NCI-H1105 (cell line): ENCODE data around the gene CREB3L4.
A peak's percentile ranks its signal among the peaks of the same experiment; 100 is the strongest.
"Not testable (repeated sequence)": the region's sequence is repeated elsewhere in the genome, so short reads cannot be mapped to it uniquely, and the experiment has no call there.

Source experiments
- DNase-seq: peaks from one replicate; lab custom pipeline; 2025; lab: John Stamatoyannopoulos, UW

The CREB3L4 gene

DNA sequence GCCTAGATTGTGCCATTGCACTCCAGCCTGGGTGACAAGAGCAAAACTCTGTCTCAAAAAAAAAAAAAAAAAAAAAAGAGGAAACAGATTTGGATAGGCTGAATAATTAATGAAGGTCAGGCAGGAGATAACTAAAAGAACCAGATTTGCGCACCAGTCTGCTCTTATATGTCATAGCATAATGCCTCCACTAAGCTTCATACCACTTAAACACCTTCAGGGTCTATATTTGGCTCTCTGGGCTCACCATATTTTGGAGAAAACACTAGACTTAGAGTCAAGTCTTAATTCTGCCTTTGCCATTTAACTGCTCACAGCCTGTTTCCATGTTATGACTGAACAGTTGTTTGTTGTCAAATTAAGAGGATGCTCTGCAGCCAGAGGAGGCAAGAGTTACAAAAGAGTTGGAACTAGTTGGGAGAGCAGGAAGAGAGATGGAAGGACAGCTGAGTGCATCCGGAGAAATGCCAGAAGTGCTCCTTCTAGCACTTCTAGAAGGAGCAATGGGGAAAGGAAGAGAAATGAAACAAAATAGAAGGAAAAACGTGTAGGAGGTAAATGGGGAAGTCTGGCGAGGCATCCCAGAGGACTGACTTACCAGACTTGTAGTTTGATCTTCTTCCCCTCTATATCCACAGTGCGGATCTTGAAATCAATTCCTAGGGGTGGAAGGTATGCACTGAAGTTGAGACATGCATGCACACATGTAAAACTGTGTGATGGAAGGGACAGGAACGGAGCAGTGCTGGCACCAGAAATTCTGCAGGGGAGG lies 16.6 kb downstream of the CREB3L4 start:
- no peak for DNase-seq

DNA sequence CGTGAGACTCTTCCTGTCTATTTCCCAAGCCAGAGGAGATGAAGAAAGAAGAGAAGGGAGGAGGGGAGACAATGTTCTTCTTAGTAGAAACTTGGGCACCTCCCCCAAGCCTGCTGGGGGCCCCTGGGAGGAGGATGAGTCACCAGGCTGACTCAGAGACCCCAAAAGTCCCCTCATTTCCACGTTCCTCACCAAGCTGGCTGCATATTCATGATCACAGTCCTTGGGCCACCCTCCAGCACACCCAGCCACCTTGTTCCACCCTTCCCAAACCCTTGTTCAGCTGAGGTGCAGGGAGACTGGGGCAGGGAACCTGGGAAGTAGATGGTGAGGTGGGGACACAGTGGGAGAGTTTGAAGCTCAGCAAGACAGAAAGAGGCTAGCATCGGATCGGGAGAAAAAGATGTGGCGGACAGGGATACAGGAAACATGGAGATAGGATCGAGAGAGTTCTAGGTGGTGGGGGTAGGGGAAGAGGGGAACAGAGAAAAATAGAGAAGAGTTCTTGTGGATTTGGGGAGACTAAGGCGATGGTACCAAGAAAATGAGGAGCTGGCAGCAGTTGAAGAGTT lies 17.7 kb downstream of the CREB3L4 start:
- no peak for DNase-seq

DNA sequence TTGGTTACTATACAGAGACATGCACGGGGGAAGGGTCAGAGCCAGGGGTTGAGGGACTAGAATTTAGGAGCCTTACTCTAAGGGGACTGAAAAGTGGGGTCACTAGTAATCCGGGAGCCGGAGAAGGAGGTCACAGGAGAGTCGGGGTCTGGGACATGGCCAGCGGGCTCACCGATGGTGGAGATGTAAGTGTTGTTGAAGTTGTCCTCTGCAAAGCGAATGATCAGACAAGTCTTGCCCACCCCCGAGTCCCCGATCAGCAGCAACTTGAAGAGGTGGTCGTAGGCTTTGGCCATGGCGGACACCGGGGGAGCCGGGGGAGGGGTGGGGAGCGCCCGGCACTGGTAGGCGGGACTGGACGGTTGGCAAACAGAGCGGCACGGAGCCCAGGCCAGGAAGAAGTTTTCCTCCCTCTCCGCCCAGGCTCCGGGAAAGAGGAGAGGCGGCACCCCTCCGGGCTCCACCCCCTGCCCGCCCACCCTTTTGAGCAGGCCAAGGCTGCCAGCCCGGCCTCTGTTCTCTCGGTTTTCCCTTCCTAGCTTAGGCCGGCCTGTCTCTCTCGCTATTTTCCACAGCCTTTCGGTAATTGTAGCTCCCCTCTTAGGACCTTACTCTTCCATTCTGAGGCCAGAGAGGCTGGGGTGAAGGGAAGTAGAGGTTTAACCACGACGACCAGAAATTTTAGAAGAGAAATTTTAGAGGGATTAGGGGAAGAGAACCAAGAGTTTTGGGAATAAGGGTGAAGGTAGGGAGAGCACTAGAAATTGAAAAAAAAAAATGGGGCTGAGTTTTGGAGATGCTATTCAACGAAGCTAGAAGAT lies 18.4 kb downstream of the CREB3L4 start, which contains the start of gene RAB13:
RAB13 (minus strand) TSS at position 399 of the 821 bp plus-strand sequence; CDS start at position 296, 103 bp downstream.
- DNase-seq = peak; percentile 78

DNA sequence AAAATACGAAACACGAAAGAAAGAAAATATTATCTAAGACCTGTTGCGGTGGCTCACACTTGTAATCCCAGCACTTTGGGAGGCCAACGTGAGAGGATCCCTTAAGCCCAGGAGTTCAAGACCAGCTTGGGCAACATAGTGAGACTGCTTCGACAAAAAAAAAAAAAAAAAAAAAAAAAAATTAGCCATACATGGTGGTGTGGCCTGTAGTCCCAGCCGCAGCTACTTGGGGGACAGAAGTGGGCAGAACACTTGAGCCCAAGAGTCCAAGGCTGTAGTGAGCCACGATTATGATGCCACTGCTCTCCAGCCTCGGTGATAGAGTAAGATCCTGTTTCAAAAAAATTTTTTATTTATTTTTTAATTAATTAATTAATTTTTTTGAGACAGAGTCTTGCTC lies 19.9 kb downstream of the CREB3L4 start:
- no peak for DNase-seq

DNA sequence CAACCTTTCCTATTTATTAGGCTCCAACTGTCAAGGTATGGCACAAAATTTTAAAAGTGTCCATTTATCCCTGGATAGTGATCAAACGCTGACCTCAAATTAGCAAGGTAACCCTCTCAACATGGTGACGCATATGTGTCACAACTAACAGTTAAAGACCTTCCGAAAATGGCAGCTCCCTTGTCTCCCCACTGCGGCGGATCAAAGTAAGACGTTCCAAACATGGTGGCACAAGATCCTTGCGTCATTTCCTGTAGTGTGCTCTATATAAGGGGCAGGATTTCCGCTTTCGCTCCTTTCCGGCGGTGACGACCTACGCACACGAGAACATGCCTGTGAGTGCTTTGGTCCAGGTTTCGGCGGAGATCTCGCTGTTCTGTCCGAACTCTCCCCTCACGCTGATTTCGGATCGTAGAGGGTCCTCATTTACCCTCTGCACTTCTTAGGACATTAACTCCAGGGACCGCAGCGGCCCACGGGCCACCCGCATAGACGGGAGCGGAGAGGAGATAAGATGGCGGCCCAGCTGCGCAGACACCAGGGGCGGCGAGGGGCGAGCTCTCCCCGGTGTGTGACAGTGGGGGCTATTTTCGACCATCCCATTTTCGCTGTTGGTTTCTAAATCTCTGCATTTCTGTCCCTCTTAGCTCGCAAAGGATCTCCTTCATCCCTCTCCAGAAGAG lies 22.9 kb downstream of the CREB3L4 start, which contains the start of gene RPS27:
RPS27 (plus strand) TSS at position 295 of the 683 bp plus-strand sequence; CDS start at position 330, 35 bp downstream.
- DNase-seq = peak; percentile 97

DNA sequence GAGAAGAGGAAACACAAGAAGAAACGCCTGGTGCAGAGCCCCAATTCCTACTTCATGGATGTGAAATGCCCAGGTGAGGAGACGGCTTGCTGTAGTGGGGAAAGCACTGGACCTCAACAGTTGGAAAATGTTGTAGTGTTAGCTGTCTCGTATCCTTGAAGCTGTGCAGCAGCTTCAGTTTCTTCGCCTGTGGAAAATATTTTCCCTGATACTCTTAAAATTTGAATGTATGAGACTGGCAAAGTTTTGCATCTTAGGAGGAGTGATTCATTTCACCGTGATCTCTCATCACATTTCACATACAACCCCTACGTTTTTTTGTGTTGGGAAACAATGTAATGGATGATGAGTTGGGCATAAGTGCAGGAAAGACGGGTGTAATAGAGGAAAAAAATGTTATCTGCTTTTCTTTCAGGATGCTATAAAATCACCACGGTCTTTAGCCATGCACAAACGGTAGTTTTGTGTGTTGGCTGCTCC lies 23.5 kb downstream of the CREB3L4 start:
- no peak for DNase-seq

DNA sequence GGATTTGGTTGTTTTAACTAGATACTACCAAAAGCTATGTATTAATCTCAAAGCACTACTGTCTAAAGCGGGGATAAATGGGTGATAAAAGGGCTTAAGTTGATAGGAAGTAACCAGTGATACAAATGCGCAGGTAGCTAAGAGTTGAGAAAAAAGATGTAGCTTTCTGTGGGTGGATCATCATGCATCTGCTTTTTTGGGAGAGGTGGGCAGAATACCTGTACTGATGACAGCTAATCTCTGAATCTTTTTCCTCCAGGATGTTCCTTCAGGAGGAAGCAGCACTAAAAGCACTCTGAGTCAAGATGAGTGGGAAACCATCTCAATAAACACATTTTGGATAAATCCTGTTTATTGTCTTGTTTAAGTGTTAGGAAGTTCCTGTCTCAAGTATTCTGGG lies 24.1 kb downstream of the CREB3L4 start:
- DNase-seq = no peak

DNA sequence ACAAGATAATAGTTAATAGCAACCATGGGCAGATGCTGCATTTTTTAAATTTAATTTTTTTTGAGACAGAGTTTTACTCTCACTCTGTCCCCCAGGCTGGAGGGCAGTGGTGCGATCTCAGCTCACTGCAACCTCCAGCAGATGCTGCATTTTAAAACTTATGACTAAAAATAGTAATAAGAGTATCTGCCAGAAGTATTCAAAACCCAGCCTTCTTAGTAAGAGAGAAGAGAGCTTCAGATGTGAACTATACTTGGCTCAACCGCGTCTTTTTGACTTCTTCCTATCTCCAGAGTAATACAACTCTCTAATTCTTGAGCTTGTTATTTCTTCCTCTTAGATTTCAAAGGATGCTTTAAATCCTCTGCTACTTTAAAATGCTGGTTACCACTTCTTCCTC lies 27.5 kb downstream of the CREB3L4 start:
- DNase-seq = no peak

DNA sequence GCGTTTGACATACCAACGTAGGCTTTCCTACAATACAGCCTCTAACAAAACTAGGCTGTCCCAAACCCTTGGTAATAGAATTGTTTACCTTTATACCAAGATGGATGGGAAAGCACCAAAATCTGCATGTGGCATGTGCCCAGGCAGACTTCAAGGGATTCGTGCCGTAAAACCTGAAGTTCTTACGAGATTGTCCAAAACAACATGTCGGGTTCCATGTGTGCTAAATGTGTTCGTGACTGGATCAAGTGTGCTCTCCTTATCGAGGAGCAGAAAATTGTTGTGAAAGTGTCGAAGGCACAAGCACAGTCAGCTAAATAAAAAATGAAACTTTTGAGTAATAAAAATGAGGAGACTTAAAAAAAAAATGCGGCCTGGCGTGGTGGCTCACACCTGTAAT lies 27.9 kb downstream of the CREB3L4 start:
- DNase-seq = no peak

DNA sequence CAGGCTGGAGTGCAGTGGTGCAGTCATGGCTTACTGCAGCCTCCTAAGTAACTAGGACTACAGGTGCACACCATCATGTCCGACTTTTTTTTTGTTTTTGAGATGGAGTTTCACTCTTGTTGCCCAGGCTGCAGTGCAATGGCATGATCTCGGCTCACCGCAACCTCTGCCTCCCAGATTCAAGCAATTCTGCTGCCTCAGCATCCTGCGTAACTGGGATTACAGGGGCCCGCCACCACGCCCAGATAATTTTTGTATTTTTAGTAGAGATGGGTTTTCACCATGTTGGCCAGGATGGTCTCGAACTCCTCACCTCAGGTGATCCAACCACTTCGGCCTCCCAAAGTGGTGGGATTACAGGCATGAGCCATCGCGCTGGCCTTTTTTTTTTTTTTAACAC lies 29.2 kb downstream of the CREB3L4 start:
- not testable (repeated sequence) for DNase-seq

DNA sequence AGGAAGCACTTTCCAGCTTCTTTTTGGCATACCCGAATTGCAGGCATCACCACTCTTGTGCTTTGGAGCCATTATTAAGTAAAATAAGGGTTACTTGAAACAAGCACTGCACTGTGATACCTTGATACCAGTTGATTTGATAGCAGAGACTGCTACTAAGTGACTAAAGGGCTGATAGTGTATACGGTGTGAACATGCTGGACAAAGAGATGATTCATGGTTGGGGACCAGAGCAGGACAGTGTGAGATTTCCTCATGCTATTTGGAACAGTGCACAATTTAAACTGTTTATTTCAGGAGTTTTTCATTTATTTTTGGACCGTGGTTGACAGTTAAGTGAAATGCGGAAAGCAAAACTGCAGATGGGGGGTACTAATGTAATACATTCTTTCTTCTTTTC lies 32.7 kb downstream of the CREB3L4 start:
- no peak for DNase-seq

DNA sequence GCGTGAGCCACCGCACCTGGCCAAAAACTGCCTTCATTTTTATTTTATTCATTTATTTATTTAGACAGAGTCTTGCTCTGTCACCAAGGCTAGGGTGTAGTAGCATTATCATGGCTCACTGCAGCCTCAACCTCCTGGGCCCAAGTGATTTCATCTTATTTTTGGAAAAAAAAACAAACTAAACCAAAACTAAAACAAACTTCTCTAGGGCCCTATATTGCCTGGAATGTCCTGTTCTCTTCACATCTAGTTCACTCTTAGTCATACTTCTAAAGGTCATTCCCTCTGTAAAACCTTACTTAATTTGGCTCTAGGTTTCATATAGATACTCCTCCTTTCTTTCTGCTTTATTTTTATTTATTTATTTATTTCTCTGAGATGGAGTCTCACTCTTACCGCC lies 38.4 kb downstream of the CREB3L4 start:
- no peak for DNase-seq

DNA sequence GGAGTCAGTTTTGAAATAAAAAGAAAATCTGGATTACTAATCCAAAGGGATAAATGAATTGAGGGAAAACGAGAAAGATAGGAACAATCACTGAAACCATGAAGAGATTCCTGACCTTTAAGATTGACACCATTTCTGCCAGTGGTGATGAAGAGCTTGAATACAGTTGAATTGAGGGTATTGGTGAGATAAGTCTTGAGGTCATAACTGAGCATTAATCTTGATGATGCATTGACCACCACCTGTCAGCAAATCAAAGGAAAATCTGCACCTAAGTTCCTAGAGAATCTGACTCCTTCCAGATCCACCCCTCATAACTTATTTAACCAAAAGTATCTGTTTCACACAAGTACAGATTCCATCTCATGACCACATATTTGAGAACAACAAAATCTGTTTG lies 44.4 kb downstream of the CREB3L4 start:
- DNase-seq = no peak

DNA sequence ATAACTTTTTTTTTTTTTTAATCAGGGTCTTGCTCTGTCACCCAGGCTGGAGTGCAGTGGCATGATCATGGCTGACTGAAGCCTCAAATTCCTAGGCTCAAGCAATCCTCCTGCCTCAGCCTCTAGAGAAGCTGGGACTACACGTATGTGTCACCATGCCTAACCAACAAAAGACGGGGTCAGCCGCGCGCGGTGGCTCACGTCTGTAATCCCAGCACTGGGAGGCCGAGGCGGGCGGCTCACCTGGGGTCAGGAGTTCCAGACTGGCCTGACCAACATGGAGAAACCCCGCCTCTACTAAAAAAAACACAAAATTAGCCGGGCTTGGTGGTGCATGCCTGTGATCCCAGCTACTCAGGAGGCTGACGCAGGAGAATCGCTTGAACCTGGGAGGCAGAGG lies 44.8 kb downstream of the CREB3L4 start:
- not testable (repeated sequence) for DNase-seq

DNA sequence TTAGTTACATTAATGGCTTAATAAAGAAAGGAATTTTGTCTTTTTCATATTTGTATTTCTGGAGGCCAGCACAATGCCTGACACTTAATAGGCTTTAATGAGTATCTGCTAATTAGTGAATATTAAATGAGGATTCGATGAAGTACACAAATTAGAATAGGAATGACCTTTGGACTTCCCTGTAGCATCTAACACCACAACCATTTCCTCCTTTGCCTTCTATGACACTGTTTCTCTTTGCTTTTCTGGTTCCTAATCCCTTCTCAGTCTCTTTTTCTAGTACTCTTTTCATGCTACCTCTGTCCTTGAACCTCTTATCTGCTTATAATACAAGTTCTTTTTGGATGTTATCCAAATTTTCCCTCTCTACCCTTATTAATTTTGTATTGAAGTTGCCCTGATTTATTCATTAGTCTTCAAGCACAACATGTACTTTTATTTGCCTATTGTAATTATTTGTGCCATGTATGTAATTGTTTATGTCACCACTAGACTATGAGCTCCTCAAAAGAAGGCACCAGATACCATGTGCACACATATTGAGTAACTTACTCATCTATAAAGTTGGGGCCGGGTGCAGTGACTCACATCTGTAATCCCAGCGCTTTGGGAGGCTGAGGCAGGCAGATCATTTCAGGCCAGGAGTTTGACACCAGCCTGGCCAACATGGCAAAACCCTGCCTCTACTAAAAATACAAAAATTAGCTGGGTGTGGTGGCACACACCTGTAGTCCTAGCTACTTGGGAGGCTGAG lies 46.6 kb downstream of the CREB3L4 start:
- DNase-seq = no peak

DNA sequence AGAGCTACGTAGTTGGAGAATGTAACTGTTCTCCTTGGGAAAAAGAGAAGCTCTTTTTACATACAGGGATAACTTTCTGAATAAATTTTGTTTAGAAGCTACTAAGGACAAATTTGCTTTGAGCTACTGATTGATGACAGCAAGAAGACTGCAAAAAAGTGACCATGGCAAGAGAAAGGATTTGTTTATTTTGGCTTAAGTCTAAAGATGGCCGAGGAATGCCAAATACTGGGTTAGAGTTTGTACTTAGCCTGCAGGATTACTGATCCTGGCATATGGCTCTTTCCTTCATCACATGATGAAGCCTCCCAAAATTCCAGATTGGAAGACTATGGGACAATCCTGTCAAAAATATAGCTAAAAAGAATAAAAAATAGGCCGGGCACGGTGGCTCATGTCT lies 51.6 kb downstream of the CREB3L4 start:
- no peak for DNase-seq

DNA sequence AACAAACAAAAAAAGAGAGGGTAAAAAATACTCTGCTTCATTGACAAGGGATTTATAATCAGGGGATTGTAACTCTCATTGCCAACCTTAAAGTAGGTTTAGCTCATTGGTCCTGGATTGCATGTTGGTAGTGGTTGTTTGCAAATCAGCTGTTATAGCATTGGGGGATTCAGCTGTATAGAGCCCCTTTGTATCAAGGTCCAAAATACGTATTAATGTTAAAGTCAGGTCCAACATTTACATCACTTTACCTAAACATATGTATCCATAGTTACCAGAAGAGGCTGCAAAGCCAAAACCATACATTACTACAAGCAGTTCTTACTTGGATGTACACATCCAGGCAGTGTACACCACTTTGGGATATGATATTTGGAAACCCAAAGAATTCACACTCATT lies 52.2 kb downstream of the CREB3L4 start:
- DNase-seq = no peak
